Left lung (tissue), 10 donors: Measurements from ENCODE around the gene PDXK. TPM values are rescaled to one million over a fixed set of nuclear protein-coding genes. Genes with fewer than 3 reads are reported as not detected.
A peak's percentile ranks its signal among the peaks of the same experiment; 100 is the strongest.
"Not testable (repeated sequence)": the region's sequence is repeated elsewhere in the genome, so short reads cannot be mapped to it uniquely, and the experiment has no call there.

Experiments used
- ATAC-seq: fragments of 200-7000 bp; cut with Tn5 transposase; one replicate; pipeline ENCODE4 v1.9.1; 2020; ENCODE audit warnings: moderate library complexity
- DNase-seq, 4 donors: peaks; one replicate each; pipeline ENCODE4 v3.0.0-alpha.2; 2013 to 2020
- H3K27ac ChIP-seq, 2 donors: fragments of 200-600 bp; sonication (generic) in 1 of 2; one replicate each; pipeline versions ENCODE4 v1.5.0 to v1.8.0; 2020 to 2021
- H3K27me3 ChIP-seq, 2 donors: fragments of 200-600 bp; sonication (generic) in 1 of 2; one replicate each; pipeline versions ENCODE4 v1.5.0 to v1.8.0; 2020 to 2021
- H3K36me3 ChIP-seq, 2 donors: fragments of 200-600 bp; sonication (generic) in 1 of 2; one replicate each; pipeline versions ENCODE4 v1.5.0 to v1.8.0; 2020 to 2021
- H3K4me1 ChIP-seq, 2 donors: fragments of 200-600 bp; one replicate each; pipeline ENCODE4 v1.8.0; 2021
- H3K4me3 ChIP-seq, 2 donors: fragments of 200-600 bp; sonication (generic) in 1 of 2; one replicate each; pipeline versions ENCODE4 v1.5.0 to v1.8.0; 2020 to 2021; ENCODE audit warnings: mild to moderate bottlenecking in 1 of 2
- H3K9me3 ChIP-seq, 2 donors: fragments of 200-600 bp; sonication (generic) in 1 of 2; one replicate each; pipeline versions ENCODE4 v1.5.0 to v1.8.0; 2020 to 2021
- intact Hi-C, 2 donors: fragments of 100-400 bp; cut with DNase I; formaldehyde crosslinking; loops; one replicate each; pipeline versions ENCODE4 v1.11.2 to v1.14.2; 2022
- polyA plus RNA-seq, 6 donors: library from polyadenylated mRNA; unstranded; fragments of 120-200 nt; gene quantifications; one replicate each; pipeline ENCODE4 v1.2.1, GENCODE V29; 2013; ENCODE audit not compliant: insufficient read length in 6 of 6
- total RNA-seq, 2 donors: library from RNA; stranded (reverse); fragmentation: NEBNext Ultra II Directional; extraction: Animal tissue kit (Norgen Biotek cat#: 25700); gene quantifications; one replicate each; pipeline ENCODE4 v1.2.1, GENCODE V29; 2021
- TF ChIP-seq, protein P1 (sequence below), 2 donors: fragments of 200-600 bp; sonication (generic) in 1 of 2; IDR thresholded peaks; one replicate each; pipeline versions ENCODE4 v1.5.0 to v1.8.0; 2021; ENCODE audit warnings: antibody characterized with exemption in 2 of 2
- donor health status: DM: no; HTN: yes; CAD: no.
- donor health status: DM: no; HTN: no; CAD: no.

Gene PDXK
- total and polyA plus RNA-seq, 8 donors = 36.9 to 305 (median 43.9) TPM

DNA sequence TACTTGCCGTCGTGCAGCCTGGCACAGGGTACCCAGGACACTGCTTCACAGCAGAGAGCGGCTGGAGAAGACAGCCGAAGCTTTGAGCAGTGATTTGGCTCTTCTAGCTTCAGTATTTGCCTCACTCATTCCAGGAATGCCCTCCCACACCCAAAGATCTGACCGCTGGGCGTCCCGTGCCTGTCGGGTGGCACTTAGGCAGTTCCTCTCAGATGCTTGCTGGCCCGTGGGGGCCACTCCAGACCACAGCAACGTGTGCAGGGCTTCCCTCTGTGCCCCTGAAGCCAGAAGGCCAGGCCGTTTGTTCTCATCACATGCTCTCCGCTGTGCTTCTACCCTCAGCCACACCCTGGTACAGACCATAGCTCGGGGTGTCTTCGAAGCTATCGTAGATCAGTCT, 42.5 kb upstream of the PDXK start:
- no peak for ATAC-seq
- Histone ChIP-seq H3K4me1 (no peaks in the 10 kb centered on the region), H3K27ac (no peak overlapping the region), H3K9me3 (no peaks in the 10 kb centered on the region), H3K36me3 (peaks cover 0 to 87% of the 10 kb centered on the region in 2 donors), H3K4me3 (no peak overlapping the region), H3K27me3 (no peaks in the 10 kb centered on the region)
- no peak for DNase-seq
- intact Hi-C loops = no loop called here
- TF ChIP-seq, protein P1, sequence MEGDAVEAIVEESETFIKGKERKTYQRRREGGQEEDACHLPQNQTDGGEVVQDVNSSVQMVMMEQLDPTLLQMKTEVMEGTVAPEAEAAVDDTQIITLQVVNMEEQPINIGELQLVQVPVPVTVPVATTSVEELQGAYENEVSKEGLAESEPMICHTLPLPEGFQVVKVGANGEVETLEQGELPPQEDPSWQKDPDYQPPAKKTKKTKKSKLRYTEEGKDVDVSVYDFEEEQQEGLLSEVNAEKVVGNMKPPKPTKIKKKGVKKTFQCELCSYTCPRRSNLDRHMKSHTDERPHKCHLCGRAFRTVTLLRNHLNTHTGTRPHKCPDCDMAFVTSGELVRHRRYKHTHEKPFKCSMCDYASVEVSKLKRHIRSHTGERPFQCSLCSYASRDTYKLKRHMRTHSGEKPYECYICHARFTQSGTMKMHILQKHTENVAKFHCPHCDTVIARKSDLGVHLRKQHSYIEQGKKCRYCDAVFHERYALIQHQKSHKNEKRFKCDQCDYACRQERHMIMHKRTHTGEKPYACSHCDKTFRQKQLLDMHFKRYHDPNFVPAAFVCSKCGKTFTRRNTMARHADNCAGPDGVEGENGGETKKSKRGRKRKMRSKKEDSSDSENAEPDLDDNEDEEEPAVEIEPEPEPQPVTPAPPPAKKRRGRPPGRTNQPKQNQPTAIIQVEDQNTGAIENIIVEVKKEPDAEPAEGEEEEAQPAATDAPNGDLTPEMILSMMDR (IDR thresholded peaks at IDR 0.05) = no peak

DNA sequence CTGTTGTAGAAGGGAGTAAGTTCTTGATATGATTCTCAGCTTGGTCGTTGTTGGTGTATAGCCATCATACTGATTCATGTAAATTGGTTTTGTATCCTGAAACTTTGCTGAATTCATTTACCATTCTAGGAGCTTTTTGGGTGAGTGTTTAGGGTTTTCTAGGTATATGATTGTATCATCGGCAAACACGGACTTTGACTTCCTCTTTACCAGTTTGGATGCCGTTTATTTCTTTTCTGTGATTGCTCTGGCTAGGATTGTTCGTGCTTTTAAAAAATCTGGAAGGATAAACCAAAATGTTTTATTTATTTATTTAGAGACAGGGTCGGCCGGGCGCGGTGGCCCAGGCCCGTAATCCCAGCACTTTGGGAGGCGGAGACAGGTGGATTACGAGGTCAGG, 39.0 kb upstream of the PDXK start:
- TF ChIP-seq, protein P1 (IDR thresholded peaks at IDR 0.05) = no peak
- ATAC-seq = no peak
- H3K36me3 ChIP-seq = peaks cover 0 to 92% of the 10 kb centered on the region in 2 donors
- H3K9me3 ChIP-seq = no peaks in the 10 kb centered on the region
- no peak overlapping the region for H3K27ac ChIP-seq
- intact Hi-C loops = no loop called here
- peaks cover 0 to 7% of the 10 kb centered on the region in 2 donors for H3K4me1 ChIP-seq
- H3K4me3 ChIP-seq = no peak overlapping the region
- DNase-seq = no peak
- H3K27me3 ChIP-seq = no peaks in the 10 kb centered on the region

DNA sequence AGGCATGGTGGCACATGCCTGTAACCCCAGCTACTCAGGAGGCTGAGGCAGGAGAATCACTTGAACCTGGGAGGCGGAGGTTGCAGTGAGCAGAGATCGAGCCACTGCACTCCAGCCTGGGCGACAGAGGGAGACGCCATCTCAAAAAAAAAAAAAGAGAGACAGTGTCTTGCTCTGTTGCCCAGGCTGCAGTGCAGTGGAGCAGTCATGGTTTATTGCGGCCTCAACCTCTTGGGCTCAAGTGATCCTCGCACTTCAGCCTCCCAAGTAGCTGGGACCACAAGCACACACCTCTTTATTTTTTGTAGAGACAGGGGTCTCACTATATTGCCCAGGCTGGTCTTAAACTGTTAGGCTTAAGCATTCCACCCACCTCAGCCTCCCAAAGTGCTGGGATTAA, 38.5 kb upstream of the PDXK start:
- H3K4me3 ChIP-seq, H3K27ac ChIP-seq, H3K9me3 ChIP-seq, ATAC-seq, H3K27me3 ChIP-seq, intact Hi-C loops, H3K4me1 ChIP-seq, DNase-seq: not testable (repeated sequence)
- H3K36me3 ChIP-seq = peaks cover 0 to 92% of the 10 kb centered on the region in 2 donors

DNA sequence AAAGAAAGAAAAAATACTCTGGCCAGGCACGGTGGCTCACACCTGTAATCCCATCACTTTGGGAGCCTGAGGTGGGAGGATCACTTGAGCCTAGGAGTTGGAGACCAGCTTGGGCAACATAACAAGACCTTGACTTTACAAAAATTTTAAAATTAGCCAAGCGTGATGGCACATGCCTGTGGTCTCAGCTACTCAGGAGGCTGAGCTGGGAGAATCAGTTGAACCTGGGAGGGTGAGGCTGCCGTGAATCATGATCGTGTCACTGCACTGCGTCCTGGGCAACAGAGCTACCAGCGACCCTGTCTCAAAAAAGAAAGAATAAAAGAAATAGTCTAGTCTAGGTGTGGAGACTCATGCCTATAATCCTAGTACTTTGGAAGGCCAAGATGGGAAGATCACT, 37.3 kb upstream of the PDXK start:
- Histone ChIP-seq H3K4me3 (no peak overlapping the region), H3K36me3 (peaks cover 0 to 92% of the 10 kb centered on the region in 2 donors), H3K27me3 (no peaks in the 10 kb centered on the region), H3K4me1 (peaks cover 0 to 7% of the 10 kb centered on the region in 2 donors), H3K9me3 (no peaks in the 10 kb centered on the region), H3K27ac (no peak overlapping the region)
- TF ChIP-seq, protein P1 (IDR thresholded peaks at IDR 0.05) = no peak
- ATAC-seq (no peak), DNase-seq (no peak)
- intact Hi-C loops = no loop called here

DNA sequence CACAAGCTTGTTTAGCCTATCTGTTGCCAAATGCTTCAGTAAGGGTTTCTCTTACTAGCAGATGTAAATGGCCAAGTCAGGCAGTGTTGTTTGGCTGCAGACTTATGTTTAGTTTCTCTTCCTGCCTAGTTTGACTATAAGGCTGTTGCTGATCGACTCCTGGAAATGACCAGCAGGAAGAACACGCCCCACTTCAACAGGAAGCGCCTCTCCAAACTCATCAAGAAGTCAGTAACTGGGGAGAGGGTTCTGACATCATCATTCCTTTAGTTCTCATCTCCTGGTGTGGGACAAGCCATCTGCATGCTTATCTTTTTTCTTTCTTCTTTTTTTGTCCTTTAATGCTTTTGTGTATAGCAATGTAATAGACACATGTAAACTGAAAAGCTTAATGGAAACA, 34.5 kb upstream of the PDXK start:
- Histone ChIP-seq H3K9me3 (no peaks in the 10 kb centered on the region), H3K27ac (peak overlapping the region in 1 of 2 donors; percentile 63), H3K4me1 (peaks cover 0 to 7% of the 10 kb centered on the region in 2 donors), H3K36me3 (peaks cover 3 to 95% of the 10 kb centered on the region in 2 donors), H3K27me3 (no peaks in the 10 kb centered on the region), H3K4me3 (no peak overlapping the region)
- no peak for DNase-seq
- intact Hi-C loops = no loop called here
- peak; percentile 53 for ATAC-seq
- TF ChIP-seq, protein P1 (IDR thresholded peaks at IDR 0.05) = no peak
